IMR-90 (cell line): ENCODE measurements around the gene RNF14.

Source experiments
- BHLHE40 ChIP-seq: fragments of 150-350 bp; IDR thresholded peaks from 2 replicates; pipeline ENCODE4 v1.6.1; 2016; ENCODE audit warnings: mild to moderate bottlenecking, low read depth, low read length
- CHD1 ChIP-seq: IDR thresholded peaks from 2 replicates; pipeline ENCODE4 v1.6.1; 2012; ENCODE audit warnings: low read depth, low read length, improper control_type of control experiment
- NFE2L2 ChIP-seq: fragments of 150-350 bp; IDR thresholded peaks from 2 replicates; pipeline ENCODE4 v1.6.1; 2016; ENCODE audit warnings: low read depth, mild to moderate bottlenecking, low read length
- POLR2A ChIP-seq: IDR thresholded peaks from 2 replicates; pipeline ENCODE4 v1.6.1; 2012; ENCODE audit warnings: mild to moderate bottlenecking, low read depth, low read length
- RAD21 ChIP-seq: IDR thresholded peaks from 2 replicates; pipeline ENCODE4 v1.6.1; 2012; ENCODE audit warnings: low read length, improper control_type of control experiment
- RFX5 ChIP-seq: IDR thresholded peaks from 2 replicates; pipeline ENCODE4 v1.8.0; 2012; ENCODE audit warnings: low read depth, mild to moderate bottlenecking, low read length, moderate library complexity
- SMC3 ChIP-seq: fragments of 150-350 bp; IDR thresholded peaks from 2 replicates; pipeline ENCODE4 v1.6.1; 2016; ENCODE audit warnings: low read depth, mild to moderate bottlenecking, antibody characterized with exemption, low read length, moderate library complexity
- TF ChIP-seq, protein P1 (sequence below): conservative IDR thresholded peaks from 2 replicates; pipeline ENCODE4 v1.5.1; 2012; ENCODE audit warnings: mild to moderate bottlenecking, low read depth, low read length, improper control_type of control experiment
- TF ChIP-seq, protein P2 (sequence below): fragments of 150-350 bp; IDR thresholded peaks from 2 replicates; pipeline ENCODE4 v1.6.1; 2016; ENCODE audit warnings: low read depth, mild to moderate bottlenecking, low read length, moderate library complexity, borderline replicate concordance
- TF ChIP-seq, protein P3 (sequence below): fragments of 150-350 bp; IDR thresholded peaks from 2 replicates; pipeline ENCODE4 v1.6.1; 2017; ENCODE audit warnings: mild to moderate bottlenecking, antibody characterized with exemption, low read length, low read depth

DNA sequence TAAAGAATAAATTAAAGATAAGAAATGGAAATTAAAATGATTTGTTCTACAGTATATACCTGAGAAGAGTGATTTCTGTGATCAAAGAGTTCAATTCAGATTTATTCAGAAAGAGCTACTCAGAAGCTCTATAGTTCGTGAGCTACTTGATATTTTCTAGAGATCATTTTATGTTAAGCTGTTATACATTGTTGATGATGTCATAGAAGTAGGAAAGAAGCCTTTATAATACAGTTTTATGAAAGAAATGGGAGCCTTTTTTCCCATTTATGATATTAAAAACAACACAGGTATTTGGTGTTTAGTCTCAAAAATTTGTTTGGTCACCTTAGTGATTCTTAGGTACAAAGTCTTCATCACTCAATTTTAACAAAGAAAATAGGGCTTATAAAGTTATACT lies 20.8 kb downstream of the RNF14 start:
- TF ChIP-seq SMC3 = no peak
- TF ChIP-seq POLR2A = no peak
- TF ChIP-seq, protein P1, sequence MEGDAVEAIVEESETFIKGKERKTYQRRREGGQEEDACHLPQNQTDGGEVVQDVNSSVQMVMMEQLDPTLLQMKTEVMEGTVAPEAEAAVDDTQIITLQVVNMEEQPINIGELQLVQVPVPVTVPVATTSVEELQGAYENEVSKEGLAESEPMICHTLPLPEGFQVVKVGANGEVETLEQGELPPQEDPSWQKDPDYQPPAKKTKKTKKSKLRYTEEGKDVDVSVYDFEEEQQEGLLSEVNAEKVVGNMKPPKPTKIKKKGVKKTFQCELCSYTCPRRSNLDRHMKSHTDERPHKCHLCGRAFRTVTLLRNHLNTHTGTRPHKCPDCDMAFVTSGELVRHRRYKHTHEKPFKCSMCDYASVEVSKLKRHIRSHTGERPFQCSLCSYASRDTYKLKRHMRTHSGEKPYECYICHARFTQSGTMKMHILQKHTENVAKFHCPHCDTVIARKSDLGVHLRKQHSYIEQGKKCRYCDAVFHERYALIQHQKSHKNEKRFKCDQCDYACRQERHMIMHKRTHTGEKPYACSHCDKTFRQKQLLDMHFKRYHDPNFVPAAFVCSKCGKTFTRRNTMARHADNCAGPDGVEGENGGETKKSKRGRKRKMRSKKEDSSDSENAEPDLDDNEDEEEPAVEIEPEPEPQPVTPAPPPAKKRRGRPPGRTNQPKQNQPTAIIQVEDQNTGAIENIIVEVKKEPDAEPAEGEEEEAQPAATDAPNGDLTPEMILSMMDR = no peak
- TF ChIP-seq, protein P2, sequence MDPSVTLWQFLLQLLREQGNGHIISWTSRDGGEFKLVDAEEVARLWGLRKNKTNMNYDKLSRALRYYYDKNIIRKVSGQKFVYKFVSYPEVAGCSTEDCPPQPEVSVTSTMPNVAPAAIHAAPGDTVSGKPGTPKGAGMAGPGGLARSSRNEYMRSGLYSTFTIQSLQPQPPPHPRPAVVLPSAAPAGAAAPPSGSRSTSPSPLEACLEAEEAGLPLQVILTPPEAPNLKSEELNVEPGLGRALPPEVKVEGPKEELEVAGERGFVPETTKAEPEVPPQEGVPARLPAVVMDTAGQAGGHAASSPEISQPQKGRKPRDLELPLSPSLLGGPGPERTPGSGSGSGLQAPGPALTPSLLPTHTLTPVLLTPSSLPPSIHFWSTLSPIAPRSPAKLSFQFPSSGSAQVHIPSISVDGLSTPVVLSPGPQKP = no peak
- TF ChIP-seq, protein P3, sequence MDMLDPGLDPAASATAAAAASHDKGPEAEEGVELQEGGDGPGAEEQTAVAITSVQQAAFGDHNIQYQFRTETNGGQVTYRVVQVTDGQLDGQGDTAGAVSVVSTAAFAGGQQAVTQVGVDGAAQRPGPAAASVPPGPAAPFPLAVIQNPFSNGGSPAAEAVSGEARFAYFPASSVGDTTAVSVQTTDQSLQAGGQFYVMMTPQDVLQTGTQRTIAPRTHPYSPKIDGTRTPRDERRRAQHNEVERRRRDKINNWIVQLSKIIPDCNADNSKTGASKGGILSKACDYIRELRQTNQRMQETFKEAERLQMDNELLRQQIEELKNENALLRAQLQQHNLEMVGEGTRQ = no peak
- TF ChIP-seq RAD21 = no peak
- TF ChIP-seq NFE2L2 = no peak
- TF ChIP-seq BHLHE40 = no peak
- no peak for TF ChIP-seq RFX5
- TF ChIP-seq CHD1 = no peak
